ENCODE results near the gene C7. TPM values are rescaled to one million over a fixed set of nuclear protein-coding genes. Genes with fewer than 3 reads are reported as not detected.

Gene C7
- total RNA-seq, 2 donors from 2014 or later = 68.2 to 147 TPM

DNA sequence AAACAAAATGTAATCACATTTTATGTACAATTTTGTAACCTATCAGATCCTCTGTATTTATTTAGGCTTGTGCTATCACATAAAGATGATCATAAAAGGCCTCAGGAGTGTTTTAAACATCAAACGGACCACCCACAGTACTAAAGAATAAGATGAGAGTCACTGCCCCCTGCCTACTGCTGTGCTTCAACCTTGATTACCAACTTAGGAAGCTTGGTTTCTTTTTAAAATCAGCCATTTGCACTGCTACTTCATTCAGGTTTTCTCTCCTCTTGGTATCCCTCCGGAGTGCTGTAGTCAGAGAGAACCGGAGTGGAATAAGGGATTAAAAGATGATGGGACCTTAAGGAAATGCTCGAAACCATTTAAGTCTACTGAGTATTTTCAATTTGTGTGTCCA, 6.9 kb downstream of the C7 start:
- WGBS = 37% methylated on average over 4 of the region's 4 CpGs
- intact Hi-C loops (cut with DNase I) = no loop called here
- Histone ChIP-seq H3K36me3 (no peaks in the 10 kb centered on the region), H3K27me3 (replicated peaks; ENCODE audit: insufficient read depth) (no peaks in the 10 kb centered on the region), H3K9me3 (no peaks in the 10 kb centered on the region), H3K4me3 (no peak overlapping the region), H3K27ac (no peak overlapping the region), H3K4me1 (replicated peaks) (no peaks in the 10 kb centered on the region)
- no peak for DNase-seq (ENCODE audit: low spot score)
- TF ChIP-seq POLR2A (IDR thresholded peaks at IDR 0.05) (no peak), POLR2AphosphoS5 (IDR thresholded peaks at IDR 0.05) (no peak), CTCF (IDR thresholded peaks at IDR 0.05) (no peak)

DNA sequence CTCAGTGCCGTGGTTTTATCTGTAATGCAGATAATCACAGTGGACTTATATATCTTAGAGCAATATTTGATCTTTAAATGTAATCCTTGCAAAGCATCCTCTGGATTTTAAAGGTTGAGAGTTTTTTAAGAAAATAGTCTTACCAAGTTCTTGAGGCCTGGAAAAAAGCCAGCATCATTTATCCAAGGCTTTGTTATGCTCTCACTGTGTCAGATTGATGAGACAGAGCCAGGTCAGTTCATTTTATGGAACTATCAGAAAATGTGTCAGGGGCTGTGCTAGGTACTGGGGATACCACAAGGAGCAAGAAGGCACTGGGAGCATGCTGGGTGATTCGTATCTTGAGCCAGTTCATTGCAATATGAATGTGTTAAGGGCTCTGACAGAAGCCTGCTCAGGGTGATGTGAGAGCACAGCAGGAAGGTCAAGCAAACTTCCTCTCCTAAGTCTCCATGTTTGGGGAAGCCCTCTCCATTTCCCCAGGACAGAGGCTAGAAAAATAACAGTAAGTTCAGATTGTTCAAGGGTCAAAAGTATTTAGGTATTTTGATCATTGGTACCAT, 19.7 kb downstream of the C7 start:
- no peaks in the 10 kb centered on the region for H3K4me1 ChIP-seq (replicated peaks)
- no peaks in the 10 kb centered on the region for H3K36me3 ChIP-seq
- intact Hi-C loops (cut with DNase I) = no loop called here
- no peak overlapping the region for H3K27ac ChIP-seq
- no peak overlapping the region for H3K4me3 ChIP-seq
- TF ChIP-seq POLR2A (IDR thresholded peaks at IDR 0.05) = no peak
- no peak for TF ChIP-seq POLR2AphosphoS5 (IDR thresholded peaks at IDR 0.05)
- TF ChIP-seq CTCF (IDR thresholded peaks at IDR 0.05) = no peak
- no peaks in the 10 kb centered on the region for H3K9me3 ChIP-seq
- WGBS = 72% methylated on average over 2 of the region's 2 CpGs
- DNase-seq (ENCODE audit: low spot score) = no peak
- no peaks in the 10 kb centered on the region for H3K27me3 ChIP-seq (replicated peaks; ENCODE audit: insufficient read depth)

DNA sequence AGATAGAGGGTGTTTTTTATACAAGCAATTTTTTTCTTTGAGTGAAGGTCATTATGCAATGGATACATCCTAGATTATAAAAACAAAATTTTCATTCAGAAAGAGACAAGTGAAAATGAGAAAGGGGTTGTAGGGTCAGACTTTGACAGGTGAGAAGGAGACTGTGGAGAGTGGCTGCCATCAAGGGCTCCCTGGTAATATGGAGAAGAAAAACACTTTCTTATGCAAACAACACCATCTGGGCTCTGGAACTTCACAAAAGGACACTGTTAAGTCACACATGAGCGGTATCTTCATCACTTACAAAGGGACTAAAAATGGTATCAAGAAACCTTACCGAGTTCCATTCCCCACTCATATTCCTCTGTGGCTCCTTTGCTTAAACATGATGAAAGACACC, 23.5 kb downstream of the C7 start:
- TF ChIP-seq CTCF (IDR thresholded peaks at IDR 0.05) (no peak), POLR2AphosphoS5 (IDR thresholded peaks at IDR 0.05) (no peak), POLR2A (IDR thresholded peaks at IDR 0.05) (no peak)
- H3K36me3 ChIP-seq = no peaks in the 10 kb centered on the region
- H3K27me3 ChIP-seq (replicated peaks; ENCODE audit: insufficient read depth) = no peaks in the 10 kb centered on the region
- 86% methylated on average over 2 of the region's 2 CpGs for WGBS
- no peak overlapping the region for H3K27ac ChIP-seq
- H3K4me3 ChIP-seq = no peak overlapping the region
- no peaks in the 10 kb centered on the region for H3K4me1 ChIP-seq (replicated peaks)
- H3K9me3 ChIP-seq = no peaks in the 10 kb centered on the region
- DNase-seq (ENCODE audit: low spot score) = no peak
- intact Hi-C loops (cut with DNase I) = no loop called here

- no peak for DNase-seq (ENCODE audit: low spot score)
- H3K4me3 ChIP-seq = no peak overlapping the region
- H3K4me1 ChIP-seq (replicated peaks) = no peaks in the 10 kb centered on the region
- WGBS = 91% methylated on average over 1 of the region's 1 CpG
- H3K9me3 ChIP-seq = no peaks in the 10 kb centered on the region
- H3K36me3 ChIP-seq = no peaks in the 10 kb centered on the region
- intact Hi-C loops (cut with DNase I) = no loop called here
- H3K27ac ChIP-seq = no peak overlapping the region
- no peak for TF ChIP-seq POLR2A (IDR thresholded peaks at IDR 0.05)
- TF ChIP-seq CTCF (IDR thresholded peaks at IDR 0.05) = no peak
- H3K27me3 ChIP-seq (replicated peaks; ENCODE audit: insufficient read depth) = no peaks in the 10 kb centered on the region
Observed at GRCh38 chr5:40937075-40937474, 27.8 kb downstream of the C7 start.

- intact Hi-C loops (cut with DNase I) = no loop called here
- Histone ChIP-seq H3K27me3 (replicated peaks; ENCODE audit: insufficient read depth) (no peaks in the 10 kb centered on the region), H3K9me3 (no peaks in the 10 kb centered on the region), H3K4me1 (replicated peaks) (no peaks in the 10 kb centered on the region), H3K27ac (no peak overlapping the region), H3K4me3 (no peak overlapping the region), H3K36me3 (no peaks in the 10 kb centered on the region)
- 86% methylated on average over 6 of the region's 6 CpGs for WGBS
- DNase-seq (ENCODE audit: low spot score) = no peak
- no peak for TF ChIP-seq POLR2AphosphoS5 (IDR thresholded peaks at IDR 0.05)
- no peak for TF ChIP-seq POLR2A (IDR thresholded peaks at IDR 0.05)
- TF ChIP-seq CTCF (IDR thresholded peaks at IDR 0.05) = no peak
Observed at GRCh38 chr5:40939753-40940152, 30.5 kb downstream of the C7 start.
